ENCODE data around the gene TAS2R5.
"Not testable (repeated sequence)": the region's sequence is repeated elsewhere in the genome, so short reads cannot be mapped to it uniquely, and the experiment has no call there.

TAS2R5 gene

GRCh38 chr7:141789917-141790316, at the start of gene TAS2R5:
TAS2R5 (plus strand) TSS chr7:141790217; CDS start chr7:141790362, 145 bp downstream.
- no peak for DNase-seq

- DNase-seq, result no peak
Measured at GRCh38 chr7:141742229-141742628, 47.8 kb upstream of the TAS2R5 start.

- DNase-seq, result no peak
Measured at GRCh38 chr7:141744131-141744530, 45.9 kb upstream of the TAS2R5 start.

- no peak for DNase-seq
Measured at GRCh38 chr7:141748396-141748795, 41.6 kb upstream of the TAS2R5 start.

GRCh38 chr7:141751904-141752303, 38.1 kb upstream of the TAS2R5 start:
- not testable (repeated sequence) for DNase-seq

- no peak for DNase-seq
Measured at GRCh38 chr7:141752634-141753033, 37.4 kb upstream of the TAS2R5 start.

- no peak for DNase-seq
Measured at GRCh38 chr7:141754939-141755338, 35.1 kb upstream of the TAS2R5 start.

GRCh38 chr7:141763797-141764196, 26.2 kb upstream of the TAS2R5 start, which contains the start of gene TAS2R3:
TAS2R3 (plus strand) TSS chr7:141764097; CDS start chr7:141764159, 62 bp downstream.
- DNase-seq, result no peak

GRCh38 chr7:141770083-141770583, 19.9 kb upstream of the TAS2R5 start:
- not testable (repeated sequence) for DNase-seq

GRCh38 chr7:141776374-141776773, 13.6 kb upstream of the TAS2R5 start, which contains the start of gene TAS2R4:
TAS2R4 (plus strand) TSS chr7:141776674; CDS start chr7:141778489, 1,815 bp downstream.
- no peak for DNase-seq

- DNase-seq, result peak; percentile 6
Measured at GRCh38 chr7:141785706-141786552, 4.1 kb upstream of the TAS2R5 start.

GRCh38 chr7:141788296-141788695, 1.7 kb upstream of the TAS2R5 start:
- no peak for DNase-seq

- no peak for DNase-seq
Measured at GRCh38 chr7:141792526-141792925, 2.5 kb downstream of the TAS2R5 start.

GRCh38 chr7:141820067-141820466, 30.1 kb downstream of the TAS2R5 start:
- no peak for DNase-seq

GRCh38 chr7:141822432-141822831, 32.4 kb downstream of the TAS2R5 start:
- not testable (repeated sequence) for DNase-seq

GRCh38 chr7:141837683-141838082, 47.7 kb downstream of the TAS2R5 start:
- DNase-seq, result no peak

GRCh38 chr7:141838581-141838980, 48.6 kb downstream of the TAS2R5 start:
- no peak for DNase-seq

GRCh38 chr7:141839256-141839655, 49.2 kb downstream of the TAS2R5 start:
- no peak for DNase-seq

GRCh38 chr7:141840708-141841107, 50.7 kb downstream of the TAS2R5 start:
- DNase-seq, result no peak
